Measurements from ENCODE around the gene ARHGEF12. TPM values are rescaled to one million over a fixed set of nuclear protein-coding genes. Genes with fewer than 3 reads are reported as not detected.

The ARHGEF12 gene, protein sequence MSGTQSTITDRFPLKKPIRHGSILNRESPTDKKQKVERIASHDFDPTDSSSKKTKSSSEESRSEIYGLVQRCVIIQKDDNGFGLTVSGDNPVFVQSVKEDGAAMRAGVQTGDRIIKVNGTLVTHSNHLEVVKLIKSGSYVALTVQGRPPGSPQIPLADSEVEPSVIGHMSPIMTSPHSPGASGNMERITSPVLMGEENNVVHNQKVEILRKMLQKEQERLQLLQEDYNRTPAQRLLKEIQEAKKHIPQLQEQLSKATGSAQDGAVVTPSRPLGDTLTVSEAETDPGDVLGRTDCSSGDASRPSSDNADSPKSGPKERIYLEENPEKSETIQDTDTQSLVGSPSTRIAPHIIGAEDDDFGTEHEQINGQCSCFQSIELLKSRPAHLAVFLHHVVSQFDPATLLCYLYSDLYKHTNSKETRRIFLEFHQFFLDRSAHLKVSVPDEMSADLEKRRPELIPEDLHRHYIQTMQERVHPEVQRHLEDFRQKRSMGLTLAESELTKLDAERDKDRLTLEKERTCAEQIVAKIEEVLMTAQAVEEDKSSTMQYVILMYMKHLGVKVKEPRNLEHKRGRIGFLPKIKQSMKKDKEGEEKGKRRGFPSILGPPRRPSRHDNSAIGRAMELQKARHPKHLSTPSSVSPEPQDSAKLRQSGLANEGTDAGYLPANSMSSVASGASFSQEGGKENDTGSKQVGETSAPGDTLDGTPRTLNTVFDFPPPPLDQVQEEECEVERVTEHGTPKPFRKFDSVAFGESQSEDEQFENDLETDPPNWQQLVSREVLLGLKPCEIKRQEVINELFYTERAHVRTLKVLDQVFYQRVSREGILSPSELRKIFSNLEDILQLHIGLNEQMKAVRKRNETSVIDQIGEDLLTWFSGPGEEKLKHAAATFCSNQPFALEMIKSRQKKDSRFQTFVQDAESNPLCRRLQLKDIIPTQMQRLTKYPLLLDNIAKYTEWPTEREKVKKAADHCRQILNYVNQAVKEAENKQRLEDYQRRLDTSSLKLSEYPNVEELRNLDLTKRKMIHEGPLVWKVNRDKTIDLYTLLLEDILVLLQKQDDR (N-terminal part only)
- 71.9 to 93.3 TPM (median 74.2 TPM) in 3 replicates for total RNA-seq
- long read RNA-seq, partial matches to known transcripts: 4 of 11 reads
- long read RNA-seq, other reads (novel, unspliced or antisense): 7 of 11 reads

DNA sequence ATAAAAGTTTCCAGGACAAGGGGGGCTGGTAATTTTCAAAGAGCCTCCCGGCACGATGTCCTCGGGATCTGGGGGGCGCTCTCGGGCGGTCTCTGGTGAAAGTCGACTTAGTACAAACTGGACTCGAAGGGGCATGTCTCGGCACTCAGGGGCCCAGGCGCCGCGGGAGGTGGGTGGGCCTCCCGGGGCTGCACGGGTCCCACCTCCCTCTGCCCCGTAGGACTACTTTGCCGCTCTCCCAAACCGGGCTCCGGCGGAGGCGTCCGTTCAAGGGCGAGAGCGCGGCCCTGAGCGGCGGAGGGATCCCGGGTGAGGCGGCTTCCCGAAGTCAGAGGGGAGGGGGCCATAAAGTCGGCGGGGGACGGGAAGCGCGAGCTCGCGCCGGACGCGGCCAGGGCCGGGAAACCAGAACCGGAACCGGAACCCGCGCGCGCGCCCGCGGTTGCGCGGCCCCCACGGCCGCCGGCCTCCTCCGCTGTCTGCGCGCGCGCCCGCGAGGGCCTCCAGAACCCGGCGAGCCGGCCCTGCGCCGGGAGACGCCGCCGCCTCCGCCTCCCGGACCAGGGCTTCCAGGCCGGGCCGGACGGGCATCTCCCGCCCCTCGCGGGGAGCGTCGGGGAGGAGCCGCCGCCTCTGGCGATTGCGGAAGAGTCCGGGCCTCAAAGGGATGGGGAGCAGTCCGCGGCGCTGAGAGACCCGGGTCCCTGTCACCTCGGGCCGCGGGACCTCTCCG, at the start of gene ARHGEF12:
ARHGEF12 (plus strand) TSS at position 506 of the 733 bp plus-strand sequence. CDS start 831 bp downstream, outside the sequence.
- DNase-seq (ENCODE audit: low spot score): peak; percentile 98
- H3K36me3 Mint-ChIP-seq (ENCODE audit: low read depth): no peaks in the 10 kb centered on the region
- TF ChIP-seq, protein P1, sequence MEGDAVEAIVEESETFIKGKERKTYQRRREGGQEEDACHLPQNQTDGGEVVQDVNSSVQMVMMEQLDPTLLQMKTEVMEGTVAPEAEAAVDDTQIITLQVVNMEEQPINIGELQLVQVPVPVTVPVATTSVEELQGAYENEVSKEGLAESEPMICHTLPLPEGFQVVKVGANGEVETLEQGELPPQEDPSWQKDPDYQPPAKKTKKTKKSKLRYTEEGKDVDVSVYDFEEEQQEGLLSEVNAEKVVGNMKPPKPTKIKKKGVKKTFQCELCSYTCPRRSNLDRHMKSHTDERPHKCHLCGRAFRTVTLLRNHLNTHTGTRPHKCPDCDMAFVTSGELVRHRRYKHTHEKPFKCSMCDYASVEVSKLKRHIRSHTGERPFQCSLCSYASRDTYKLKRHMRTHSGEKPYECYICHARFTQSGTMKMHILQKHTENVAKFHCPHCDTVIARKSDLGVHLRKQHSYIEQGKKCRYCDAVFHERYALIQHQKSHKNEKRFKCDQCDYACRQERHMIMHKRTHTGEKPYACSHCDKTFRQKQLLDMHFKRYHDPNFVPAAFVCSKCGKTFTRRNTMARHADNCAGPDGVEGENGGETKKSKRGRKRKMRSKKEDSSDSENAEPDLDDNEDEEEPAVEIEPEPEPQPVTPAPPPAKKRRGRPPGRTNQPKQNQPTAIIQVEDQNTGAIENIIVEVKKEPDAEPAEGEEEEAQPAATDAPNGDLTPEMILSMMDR (IDR thresholded peaks at IDR 0.05): peak; percentile 77
- H3K9me3 Mint-ChIP-seq (ENCODE audit: low read depth): no peaks in the 10 kb centered on the region
- H3K4me3 Mint-ChIP-seq (ENCODE audit: unreplicated experiment): peak within 1 kb of the TSS; percentile 99
- H3K27ac Mint-ChIP-seq (ENCODE audit: unreplicated experiment): peak within 1 kb of the TSS; percentile 96
- H3K27me3 Mint-ChIP-seq (ENCODE audit: low read depth): no peaks in the 10 kb centered on the region
- H3K4me1 Mint-ChIP-seq (ENCODE audit: low read depth): peaks cover 65% of the 10 kb centered on the region

DNA sequence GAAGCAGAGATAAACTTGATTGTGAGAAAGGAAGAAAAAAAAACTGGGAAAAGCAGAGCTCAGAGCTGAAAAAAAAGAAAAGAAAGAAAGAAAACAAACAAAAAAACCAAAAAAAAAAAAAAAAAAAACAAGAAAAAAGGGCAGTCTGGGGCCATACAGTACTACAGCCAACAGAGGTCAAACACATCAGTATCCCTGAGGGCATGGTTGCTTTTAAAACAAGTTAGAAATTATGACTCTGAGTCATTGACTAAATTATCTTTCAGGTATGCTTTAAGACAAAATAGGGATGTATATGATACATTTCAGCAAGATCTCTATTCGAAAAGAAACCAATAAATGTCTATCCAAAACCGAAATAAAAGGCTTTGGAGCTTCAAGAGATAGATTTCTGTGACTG, 48.2 kb upstream of the ARHGEF12 start:
- H3K36me3 Mint-ChIP-seq (ENCODE audit: low read depth): no peaks in the 10 kb centered on the region
- H3K4me3 Mint-ChIP-seq (ENCODE audit: unreplicated experiment): no peak overlapping the region
- no peaks in the 10 kb centered on the region for H3K4me1 Mint-ChIP-seq (ENCODE audit: low read depth)
- no peak for DNase-seq (ENCODE audit: low spot score)
- H3K27me3 Mint-ChIP-seq (ENCODE audit: low read depth): peaks cover 19% of the 10 kb centered on the region
- H3K9me3 Mint-ChIP-seq (ENCODE audit: low read depth): no peaks in the 10 kb centered on the region
- no peak overlapping the region for H3K27ac Mint-ChIP-seq (ENCODE audit: unreplicated experiment)
- TF ChIP-seq, protein P1 (IDR thresholded peaks at IDR 0.05): no peak

DNA sequence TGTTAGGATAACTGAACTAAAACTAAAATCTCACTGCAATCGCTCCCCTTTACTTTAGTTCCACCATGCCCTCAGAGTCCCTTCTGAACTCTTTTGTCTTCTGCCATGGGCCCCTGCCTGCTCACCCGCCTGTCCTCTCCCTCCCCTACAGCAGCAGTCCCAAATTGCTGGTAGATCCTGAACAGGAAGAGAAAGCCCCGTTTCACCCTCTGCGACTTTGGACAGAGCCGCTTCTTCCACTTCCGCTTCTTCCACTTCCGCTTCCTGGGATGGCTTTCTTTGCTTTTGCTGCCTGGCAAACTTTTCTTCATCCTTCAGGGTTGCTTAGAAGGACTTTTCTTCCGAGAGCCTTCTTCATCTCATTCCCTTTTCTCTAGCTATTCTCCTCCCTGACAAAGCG, 46.8 kb upstream of the ARHGEF12 start:
- no peak for DNase-seq (ENCODE audit: low spot score)
- Mint-ChIP-seq H3K9me3 (ENCODE audit: low read depth) (no peaks in the 10 kb centered on the region), H3K27ac (ENCODE audit: unreplicated experiment) (no peak overlapping the region), H3K27me3 (ENCODE audit: low read depth) (peaks cover 31% of the 10 kb centered on the region), H3K4me1 (ENCODE audit: low read depth) (no peaks in the 10 kb centered on the region), H3K36me3 (ENCODE audit: low read depth) (no peaks in the 10 kb centered on the region), H3K4me3 (ENCODE audit: unreplicated experiment) (no peak overlapping the region)
- TF ChIP-seq, protein P1 (IDR thresholded peaks at IDR 0.05): no peak

DNA sequence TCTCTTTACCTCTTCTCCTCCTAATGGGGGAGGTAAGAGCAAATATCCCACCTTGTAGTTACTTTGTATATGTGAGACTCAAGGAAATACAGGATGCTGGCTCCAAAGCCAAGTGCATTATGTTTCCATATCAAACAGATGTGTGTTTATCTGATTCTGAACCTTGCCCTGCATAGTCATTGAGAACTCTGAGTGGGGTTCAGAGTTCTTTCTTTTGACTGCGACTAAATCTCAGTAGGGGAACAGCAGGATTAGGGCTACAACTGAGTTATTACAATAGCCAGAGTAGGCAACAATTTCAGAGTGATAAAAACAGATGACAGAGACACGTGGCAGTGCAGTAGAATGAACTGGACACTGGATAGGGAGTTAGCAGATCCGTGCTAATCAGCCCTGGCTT, 45.3 kb upstream of the ARHGEF12 start:
- no peak for DNase-seq (ENCODE audit: low spot score)
- Mint-ChIP-seq H3K9me3 (ENCODE audit: low read depth) (no peaks in the 10 kb centered on the region), H3K4me3 (ENCODE audit: unreplicated experiment) (no peak overlapping the region), H3K36me3 (ENCODE audit: low read depth) (no peaks in the 10 kb centered on the region), H3K27ac (ENCODE audit: unreplicated experiment) (no peak overlapping the region), H3K4me1 (ENCODE audit: low read depth) (no peaks in the 10 kb centered on the region), H3K27me3 (ENCODE audit: low read depth) (peaks cover 42% of the 10 kb centered on the region)
- TF ChIP-seq, protein P1 (IDR thresholded peaks at IDR 0.05): no peak

All from chondrocyte (in vitro differentiated cells).